Sigmoid colon (tissue), 7 donors: Measurements from ENCODE around the gene UGT1A7. TPM values are rescaled to one million over a fixed set of nuclear protein-coding genes. Genes with fewer than 3 reads are reported as not detected.

ENCODE experiments used
- DNase-seq: peaks from one replicate; pipeline ENCODE4 v3.0.0-alpha.2; 2019
- H3K27ac ChIP-seq, 4 donors: fragments of 200-600 bp; sonication (generic); one replicate each; pipeline ENCODE4 v1.5.1; 2016 to 2019; ENCODE audit warnings: mild to moderate bottlenecking in 1 of 4
- H3K27me3 ChIP-seq, 3 donors: fragments of 200-600 bp; sonication (generic); one replicate each; pipeline ENCODE4 v1.5.1; 2019; ENCODE audit warnings: mild to moderate bottlenecking in 1 of 3
- H3K36me3 ChIP-seq, 4 donors: fragments of 200-600 bp; sonication (generic); one replicate each; pipeline ENCODE4 v1.5.1; 2016 to 2019
- H3K4me1 ChIP-seq, 4 donors: fragments of 200-600 bp; sonication (generic); one replicate each; pipeline ENCODE4 v1.5.1; 2017 to 2019
- H3K4me3 ChIP-seq, 4 donors: fragments of 200-600 bp; sonication (generic); one replicate each; pipeline ENCODE4 v1.5.1; 2017 to 2019; ENCODE audit warnings: mild to moderate bottlenecking in 2 of 4, moderate library complexity in 1 of 4
- H3K9me3 ChIP-seq, 4 donors: fragments of 200-600 bp in 3 of 4; sonication (generic) in 3 of 4; one replicate each; pipeline versions ENCODE4 v1.5.1 to v1.6.1; 2013 to 2019
- EP300 ChIP-seq, 4 donors: sonication (generic); formaldehyde crosslinking; IDR thresholded peaks; one replicate each; pipeline ENCODE4 v1.6.1; 2017; ENCODE audit warnings: antibody characterized with exemption in 4 of 4
- POLR2A ChIP-seq, 2 donors: fragments of 450-650 bp; IDR thresholded peaks; one replicate each; pipeline ENCODE4 v1.6.1; 2016; ENCODE audit warnings: antibody characterized with exemption in 2 of 2, mild to moderate bottlenecking in 2 of 2, moderate library complexity in 2 of 2
- POLR2AphosphoS5 ChIP-seq, 4 donors: sonication (generic); formaldehyde crosslinking; IDR thresholded peaks; one replicate each; pipeline ENCODE4 v1.6.1; 2017; ENCODE audit warnings: antibody characterized with exemption in 4 of 4
- WGBS, 2 donors: extraction: QIAGEN DNeasy Blood & Tissue Kit; methylation state at CpG; one replicate each; pipeline ENCODE4 v1.1.7; 2013; 5-methylcytosine and 5-hydroxymethylcytosine counted together
- intact Hi-C: fragments of 100-400 bp; cut with DNase I; formaldehyde crosslinking; loops from one replicate; pipeline ENCODE4 v1.15.1; 2023
- polyA plus RNA-seq, 3 donors: library from polyadenylated mRNA; stranded (reverse); fragments of 200-250 nt; gene quantifications; one replicate each; pipeline ENCODE4 v1.2.3, GENCODE V29; 2013
- total RNA-seq, 4 donors: library from RNA; depleted of rRNA; stranded (reverse); fragments of >200 nt; gene quantifications; one replicate each; pipeline ENCODE4 v1.1.0, GENCODE V29; 2016
- TF ChIP-seq, protein P1 (sequence below), 4 experiments: fragments of 450-650 bp in 3 of 4; fragments of 200-600 bp in 1 of 4; IDR thresholded peaks; one replicate each; pipeline ENCODE4 v1.5.1; 2016 to 2019; ENCODE audit warnings: antibody characterized with exemption in 4 of 4, mild to moderate bottlenecking in 3 of 4, moderate library complexity in 2 of 4
- donor health status: healthy with polysubstance abuse.
- donor health status: Bipolar disorder and iron deficiency.
- donor health status: healthy.

The UGT1A7 gene
- total and polyA plus RNA-seq, 7 donors = 0.66 TPM; not detected in 6

GRCh38 chr2:233674995-233675394 lies 6.7 kb upstream of the UGT1A7 start:
- Histone ChIP-seq H3K27ac (no peak overlapping the region), H3K27me3 (no peaks in the 10 kb centered on the region), H3K9me3 (no peaks in the 10 kb centered on the region), H3K4me1 (no peaks in the 10 kb centered on the region), H3K4me3 (no peak overlapping the region), H3K36me3 (no peaks in the 10 kb centered on the region)
- DNase-seq = no peak
- intact Hi-C loops = no loop called here
- 75 to 76% methylated on average over 4 of the region's 4 CpGs for WGBS, 2 donors
- TF ChIP-seq, protein P1, sequence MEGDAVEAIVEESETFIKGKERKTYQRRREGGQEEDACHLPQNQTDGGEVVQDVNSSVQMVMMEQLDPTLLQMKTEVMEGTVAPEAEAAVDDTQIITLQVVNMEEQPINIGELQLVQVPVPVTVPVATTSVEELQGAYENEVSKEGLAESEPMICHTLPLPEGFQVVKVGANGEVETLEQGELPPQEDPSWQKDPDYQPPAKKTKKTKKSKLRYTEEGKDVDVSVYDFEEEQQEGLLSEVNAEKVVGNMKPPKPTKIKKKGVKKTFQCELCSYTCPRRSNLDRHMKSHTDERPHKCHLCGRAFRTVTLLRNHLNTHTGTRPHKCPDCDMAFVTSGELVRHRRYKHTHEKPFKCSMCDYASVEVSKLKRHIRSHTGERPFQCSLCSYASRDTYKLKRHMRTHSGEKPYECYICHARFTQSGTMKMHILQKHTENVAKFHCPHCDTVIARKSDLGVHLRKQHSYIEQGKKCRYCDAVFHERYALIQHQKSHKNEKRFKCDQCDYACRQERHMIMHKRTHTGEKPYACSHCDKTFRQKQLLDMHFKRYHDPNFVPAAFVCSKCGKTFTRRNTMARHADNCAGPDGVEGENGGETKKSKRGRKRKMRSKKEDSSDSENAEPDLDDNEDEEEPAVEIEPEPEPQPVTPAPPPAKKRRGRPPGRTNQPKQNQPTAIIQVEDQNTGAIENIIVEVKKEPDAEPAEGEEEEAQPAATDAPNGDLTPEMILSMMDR (IDR thresholded peaks at IDR 0.05) = no peak
- TF ChIP-seq POLR2A (IDR thresholded peaks at IDR 0.05) (no peak), POLR2AphosphoS5 (IDR thresholded peaks at IDR 0.05) (no peak), EP300 (IDR thresholded peaks at IDR 0.05) (no peak)

GRCh38 chr2:233676046-233676445 lies 5.7 kb upstream of the UGT1A7 start:
- Histone ChIP-seq H3K4me1 (no peaks in the 10 kb centered on the region), H3K9me3 (no peaks in the 10 kb centered on the region), H3K27me3 (no peaks in the 10 kb centered on the region), H3K4me3 (no peak overlapping the region), H3K27ac (no peak overlapping the region), H3K36me3 (no peaks in the 10 kb centered on the region)
- DNase-seq = no peak
- intact Hi-C loops = no loop called here
- 92 to 95% methylated on average over 2 of the region's 2 CpGs for WGBS, 2 donors
- TF ChIP-seq, protein P1 (IDR thresholded peaks at IDR 0.05) = no peak
- TF ChIP-seq POLR2A (IDR thresholded peaks at IDR 0.05) (no peak), POLR2AphosphoS5 (IDR thresholded peaks at IDR 0.05) (no peak), EP300 (IDR thresholded peaks at IDR 0.05) (no peak)

- no peaks in the 10 kb centered on the region for H3K9me3 ChIP-seq
- H3K27ac ChIP-seq = no peak overlapping the region
- no peaks in the 10 kb centered on the region for H3K27me3 ChIP-seq
- H3K36me3 ChIP-seq = no peaks in the 10 kb centered on the region
- 34 to 67% methylated on average over 4 of the region's 4 CpGs for WGBS, 2 donors
- TF ChIP-seq POLR2A (IDR thresholded peaks at IDR 0.05) (no peak), POLR2AphosphoS5 (IDR thresholded peaks at IDR 0.05) (no peak), EP300 (IDR thresholded peaks at IDR 0.05) (no peak)
- TF ChIP-seq, protein P1 (IDR thresholded peaks at IDR 0.05) = no peak
- H3K4me3 ChIP-seq = no peak overlapping the region
- H3K4me1 ChIP-seq = no peaks in the 10 kb centered on the region
- DNase-seq = no peak
- intact Hi-C loops = no loop called here
Observed at GRCh38 chr2:233679196-233679595, 2.5 kb upstream of the UGT1A7 start.

DNA sequence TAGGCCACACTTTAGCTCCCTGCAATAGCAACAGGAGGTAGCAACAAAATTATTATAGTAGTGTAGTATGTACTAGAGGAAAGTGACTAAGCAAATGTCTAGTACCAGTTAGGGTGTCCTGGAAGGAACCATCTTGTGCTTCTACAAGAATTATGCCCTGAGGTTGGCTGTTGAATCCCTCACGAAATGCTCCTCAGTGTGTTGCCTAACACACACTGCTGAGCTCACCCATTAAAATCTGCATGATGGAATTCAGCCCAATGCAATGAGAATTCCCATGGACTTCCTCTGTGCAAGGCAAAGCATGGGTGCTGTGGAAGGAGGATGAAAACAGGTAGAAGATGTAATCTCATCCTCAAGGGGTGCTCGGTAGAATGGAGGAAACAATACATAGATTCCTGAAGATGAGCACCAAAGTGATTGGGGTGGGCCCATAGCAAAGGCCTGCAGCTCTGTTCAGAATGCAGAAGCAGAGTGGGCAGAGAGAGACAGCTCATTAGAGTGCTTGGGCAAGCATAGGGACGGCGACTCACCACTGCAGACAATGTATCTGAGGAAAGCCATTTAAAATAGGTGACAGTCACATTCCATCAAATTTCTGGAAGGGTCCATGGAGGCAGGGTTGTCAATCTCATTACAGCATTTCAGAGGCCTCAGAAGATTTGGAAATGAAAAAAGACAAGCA lies 1.2 kb upstream of the UGT1A7 start:
- Histone ChIP-seq H3K4me1 (no peaks in the 10 kb centered on the region), H3K4me3 (no peak overlapping the region), H3K36me3 (no peaks in the 10 kb centered on the region), H3K27me3 (no peaks in the 10 kb centered on the region), H3K27ac (no peak overlapping the region), H3K9me3 (no peaks in the 10 kb centered on the region)
- 86 to 87% methylated on average over 4 of the region's 4 CpGs for WGBS, 2 donors
- no peak for DNase-seq
- intact Hi-C loops = no loop called here
- TF ChIP-seq POLR2AphosphoS5 (IDR thresholded peaks at IDR 0.05) (no peak), POLR2A (IDR thresholded peaks at IDR 0.05) (no peak), EP300 (IDR thresholded peaks at IDR 0.05) (no peak)
- TF ChIP-seq, protein P1 (IDR thresholded peaks at IDR 0.05) = no peak

- Histone ChIP-seq H3K4me3 (no peak overlapping the region), H3K27ac (no peak overlapping the region), H3K9me3 (no peaks in the 10 kb centered on the region), H3K36me3 (no peaks in the 10 kb centered on the region), H3K4me1 (no peaks in the 10 kb centered on the region), H3K27me3 (no peaks in the 10 kb centered on the region)
- no peak for DNase-seq
- TF ChIP-seq, protein P1 (IDR thresholded peaks at IDR 0.05) = no peak
- TF ChIP-seq POLR2A (IDR thresholded peaks at IDR 0.05) = no peak
- no peak for TF ChIP-seq EP300 (IDR thresholded peaks at IDR 0.05)
- TF ChIP-seq POLR2AphosphoS5 (IDR thresholded peaks at IDR 0.05) = no peak
- WGBS, 2 donors = 13 to 67% methylated on average over 1 of the region's 1 CpG
- intact Hi-C loops = no loop called here
Observed at GRCh38 chr2:233684640-233685039, 2.9 kb downstream of the UGT1A7 start.
